GM06990 (cell line): Measurements from ENCODE around the gene BIN1.

Experiments
- DNase-seq: peaks from one replicate; pipeline ENCODE4 v3.0.0-alpha.2; 2011; ENCODE audit not compliant: insufficient read length; ENCODE audit errors: extremely low read depth
- H3K27me3 ChIP-seq: replicated peaks from 2 replicates; pipeline ENCODE4 v1.6.0; 2011; ENCODE audit warnings: low read length; ENCODE audit not compliant: control insufficient read depth, insufficient read depth
- H3K36me3 ChIP-seq: 2 replicates; pipeline ENCODE4 v1.5.1; 2011; ENCODE audit warnings: low read length; ENCODE audit not compliant: control insufficient read depth, insufficient read depth
- H3K4me3 ChIP-seq: replicated peaks from 2 replicates; pipeline ENCODE4 v1.5.1; 2011; ENCODE audit warnings: low read depth, mild to moderate bottlenecking, control low read depth, low read length
- CTCF ChIP-seq: IDR thresholded peaks from 2 replicates; pipeline ENCODE4 v1.5.1; 2011; ENCODE audit warnings: low read length, control low read depth, mild to moderate bottlenecking, inconsistent platforms; ENCODE audit not compliant: insufficient read depth, poor library complexity, severe bottlenecking

BIN1 gene

GRCh38 chr2:127079358-127079920 lies 27.5 kb downstream of the BIN1 start:
- Histone ChIP-seq H3K36me3 (no peaks in the 10 kb centered on the region; the same call in 1 of the 2 replicates), H3K27me3 (no peaks in the 10 kb centered on the region), H3K4me3 (no peak overlapping the region)
- no peak for TF ChIP-seq CTCF
- no peak for DNase-seq

- H3K4me3 ChIP-seq = no peak overlapping the region
- no peak for DNase-seq
- TF ChIP-seq CTCF = no peak
- H3K36me3 ChIP-seq = no peaks in the 10 kb centered on the region; the same call in 1 of the 2 replicates
- H3K27me3 ChIP-seq = no peaks in the 10 kb centered on the region
These were observed 28.2 kb downstream of the BIN1 start for GRCh38 chr2:127078666-127079270.

GRCh38 chr2:127078028-127078427 lies 28.9 kb downstream of the BIN1 start:
- TF ChIP-seq CTCF = no peak
- DNase-seq = no peak
- Histone ChIP-seq H3K36me3 (no peaks in the 10 kb centered on the region; the same call in 1 of the 2 replicates), H3K4me3 (no peak overlapping the region), H3K27me3 (no peaks in the 10 kb centered on the region)

- no peak for DNase-seq
- Histone ChIP-seq H3K4me3 (no peak overlapping the region), H3K36me3 (no peaks in the 10 kb centered on the region; the same call in 1 of the 2 replicates), H3K27me3 (no peaks in the 10 kb centered on the region)
- TF ChIP-seq CTCF = no peak
These were observed 30.0 kb downstream of the BIN1 start for GRCh38 chr2:127076924-127077323.

GRCh38 chr2:127076290-127076689 lies 30.7 kb downstream of the BIN1 start:
- Histone ChIP-seq H3K4me3 (no peak overlapping the region), H3K36me3 (no peaks in the 10 kb centered on the region; the same call in 1 of the 2 replicates), H3K27me3 (no peaks in the 10 kb centered on the region)
- no peak for DNase-seq
- no peak for TF ChIP-seq CTCF
